IMR-90 (cell line): Measurements from ENCODE around the gene EIF2S1.

Experiments used
- MAZ ChIP-seq: IDR thresholded peaks from 2 replicates; pipeline ENCODE4 v1.6.1; 2012; ENCODE audit warnings: low read depth, mild to moderate bottlenecking, low read length, improper control_type of control experiment, moderate library complexity, borderline replicate concordance
- TF ChIP-seq, protein P1 (sequence below): conservative IDR thresholded peaks from 2 replicates; pipeline ENCODE4 v1.5.1; 2012; ENCODE audit warnings: mild to moderate bottlenecking, low read depth, low read length, improper control_type of control experiment

DNA sequence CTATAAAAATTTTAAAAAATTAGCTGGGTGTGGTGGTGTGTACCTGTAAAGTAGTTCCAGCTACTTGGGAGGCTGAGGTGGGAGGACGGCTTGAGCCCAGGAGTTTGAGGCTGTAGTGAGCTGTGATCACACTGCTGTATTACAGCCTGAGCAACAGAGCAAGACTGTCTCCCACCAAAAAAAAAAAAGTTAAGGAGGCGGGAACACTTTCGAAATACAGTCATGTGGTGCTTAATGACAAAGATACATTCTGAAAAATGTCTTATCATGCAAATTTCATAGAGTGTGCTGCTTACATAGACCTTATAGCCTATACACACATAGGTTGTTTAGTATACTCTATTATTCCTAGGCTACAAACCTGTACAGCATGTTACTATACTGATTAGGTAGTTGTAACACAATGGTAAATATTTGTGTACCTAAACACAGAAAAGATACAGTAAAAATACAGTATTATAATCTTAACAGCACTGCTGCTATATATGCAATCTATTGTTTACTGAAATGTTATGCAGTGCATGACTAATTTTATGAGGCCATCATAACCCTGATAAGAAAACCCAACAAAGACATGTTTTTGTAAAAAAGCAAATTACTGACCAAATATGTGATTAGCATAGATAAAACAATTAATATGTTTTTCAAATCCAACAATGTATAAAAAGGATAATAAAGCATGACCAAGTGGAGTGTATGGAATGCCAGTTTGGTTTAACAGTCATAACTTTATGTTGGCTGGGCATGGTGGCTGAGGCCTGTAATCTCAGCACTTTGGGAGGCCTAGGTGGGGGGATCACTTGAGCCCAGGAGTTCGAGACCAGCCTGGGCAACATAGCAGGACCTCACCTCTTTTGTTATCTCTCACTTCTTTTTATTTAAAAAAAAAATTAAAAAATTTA lies 11.4 kb downstream of the EIF2S1 start:
- TF ChIP-seq, protein P1, sequence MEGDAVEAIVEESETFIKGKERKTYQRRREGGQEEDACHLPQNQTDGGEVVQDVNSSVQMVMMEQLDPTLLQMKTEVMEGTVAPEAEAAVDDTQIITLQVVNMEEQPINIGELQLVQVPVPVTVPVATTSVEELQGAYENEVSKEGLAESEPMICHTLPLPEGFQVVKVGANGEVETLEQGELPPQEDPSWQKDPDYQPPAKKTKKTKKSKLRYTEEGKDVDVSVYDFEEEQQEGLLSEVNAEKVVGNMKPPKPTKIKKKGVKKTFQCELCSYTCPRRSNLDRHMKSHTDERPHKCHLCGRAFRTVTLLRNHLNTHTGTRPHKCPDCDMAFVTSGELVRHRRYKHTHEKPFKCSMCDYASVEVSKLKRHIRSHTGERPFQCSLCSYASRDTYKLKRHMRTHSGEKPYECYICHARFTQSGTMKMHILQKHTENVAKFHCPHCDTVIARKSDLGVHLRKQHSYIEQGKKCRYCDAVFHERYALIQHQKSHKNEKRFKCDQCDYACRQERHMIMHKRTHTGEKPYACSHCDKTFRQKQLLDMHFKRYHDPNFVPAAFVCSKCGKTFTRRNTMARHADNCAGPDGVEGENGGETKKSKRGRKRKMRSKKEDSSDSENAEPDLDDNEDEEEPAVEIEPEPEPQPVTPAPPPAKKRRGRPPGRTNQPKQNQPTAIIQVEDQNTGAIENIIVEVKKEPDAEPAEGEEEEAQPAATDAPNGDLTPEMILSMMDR: no peak
- no peak for TF ChIP-seq MAZ
